Measurements from ENCODE around the gene RNF167.

- TF ChIP-seq CTCF (IDR thresholded peaks at IDR 0.05) (no peak), POLR2A (IDR thresholded peaks at IDR 0.05) (no peak)
These were observed 34.1 kb downstream of the RNF167 start for GRCh38 chr17:4974115-4974670.

Measured in esophagus squamous epithelium (tissue), 4 donors.